Measurements from ENCODE around the gene GATA3. TPM values are rescaled to one million over a fixed set of nuclear protein-coding genes. Genes with fewer than 3 reads are reported as not detected.

GATA3 gene
- total RNA-seq, 3 donors from 2014 or later (not counting 1 experiment from before 2014, with no cell fraction given) = 50.3 to 92.2 (median 68.8) TPM

DNA sequence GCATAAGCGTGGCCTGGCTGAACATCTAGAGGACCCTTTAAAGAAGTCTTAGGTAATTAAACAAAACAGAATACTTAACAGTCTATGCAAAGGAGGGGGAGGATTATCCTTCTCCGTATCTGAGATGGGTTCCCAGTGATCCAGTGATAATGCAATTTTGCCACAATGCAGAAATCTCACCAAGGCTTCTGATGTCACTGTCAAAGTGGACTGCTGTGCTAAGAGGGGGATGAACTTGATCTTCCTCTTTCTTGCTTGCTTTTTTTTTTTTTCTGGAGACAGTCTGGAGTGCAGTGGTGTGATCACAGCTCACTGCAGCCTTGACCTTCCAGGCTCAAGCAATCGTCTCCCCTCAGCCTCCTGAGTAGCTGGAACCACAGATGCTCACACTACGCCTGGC is 30.8 kb downstream of the GATA3 start:
- no peak overlapping the region for H3K4me3 Mint-ChIP-seq
- no peaks in the 10 kb centered on the region for H3K9me3 Mint-ChIP-seq
- no peak overlapping the region for H3K27ac Mint-ChIP-seq
- peaks cover 28% of the 10 kb centered on the region for H3K4me1 ChIP-seq (ENCODE audit: control insufficient read depth, insufficient read depth, low read length)
- no peaks in the 10 kb centered on the region for H3K9me3 ChIP-seq (ENCODE audit: control insufficient read depth, insufficient read depth, low read length)
- H3K36me3 Mint-ChIP-seq = no peaks in the 10 kb centered on the region
- TF ChIP-seq, protein P1, sequence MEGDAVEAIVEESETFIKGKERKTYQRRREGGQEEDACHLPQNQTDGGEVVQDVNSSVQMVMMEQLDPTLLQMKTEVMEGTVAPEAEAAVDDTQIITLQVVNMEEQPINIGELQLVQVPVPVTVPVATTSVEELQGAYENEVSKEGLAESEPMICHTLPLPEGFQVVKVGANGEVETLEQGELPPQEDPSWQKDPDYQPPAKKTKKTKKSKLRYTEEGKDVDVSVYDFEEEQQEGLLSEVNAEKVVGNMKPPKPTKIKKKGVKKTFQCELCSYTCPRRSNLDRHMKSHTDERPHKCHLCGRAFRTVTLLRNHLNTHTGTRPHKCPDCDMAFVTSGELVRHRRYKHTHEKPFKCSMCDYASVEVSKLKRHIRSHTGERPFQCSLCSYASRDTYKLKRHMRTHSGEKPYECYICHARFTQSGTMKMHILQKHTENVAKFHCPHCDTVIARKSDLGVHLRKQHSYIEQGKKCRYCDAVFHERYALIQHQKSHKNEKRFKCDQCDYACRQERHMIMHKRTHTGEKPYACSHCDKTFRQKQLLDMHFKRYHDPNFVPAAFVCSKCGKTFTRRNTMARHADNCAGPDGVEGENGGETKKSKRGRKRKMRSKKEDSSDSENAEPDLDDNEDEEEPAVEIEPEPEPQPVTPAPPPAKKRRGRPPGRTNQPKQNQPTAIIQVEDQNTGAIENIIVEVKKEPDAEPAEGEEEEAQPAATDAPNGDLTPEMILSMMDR (IDR thresholded peaks at IDR 0.05) = no peak
- DNase-seq (no peak), ATAC-seq (no peak)
- intact Hi-C loops (cut with micrococcal nuclease) = no loop called here
- H3K4me3 ChIP-seq (ENCODE audit: low read length) = no peak overlapping the region
- H3K36me3 ChIP-seq (ENCODE audit: control insufficient read depth, insufficient read depth, low read length) = peaks cover 3% of the 10 kb centered on the region
- peaks cover 6 to 13% of the 10 kb centered on the region in 2 donors for H3K4me1 Mint-ChIP-seq
- no peaks in the 10 kb centered on the region for H3K27me3 Mint-ChIP-seq (ENCODE audit: low read depth in 2 of 2)
- no peak overlapping the region for H3K27ac ChIP-seq (ENCODE audit: low read length)
- H3K27me3 ChIP-seq (ENCODE audit: control insufficient read depth, insufficient read depth, low read length) = no peaks in the 10 kb centered on the region
- 85% methylated on average over 4 of the region's 4 CpGs for WGBS (ENCODE audit: insufficient coverage)

DNA sequence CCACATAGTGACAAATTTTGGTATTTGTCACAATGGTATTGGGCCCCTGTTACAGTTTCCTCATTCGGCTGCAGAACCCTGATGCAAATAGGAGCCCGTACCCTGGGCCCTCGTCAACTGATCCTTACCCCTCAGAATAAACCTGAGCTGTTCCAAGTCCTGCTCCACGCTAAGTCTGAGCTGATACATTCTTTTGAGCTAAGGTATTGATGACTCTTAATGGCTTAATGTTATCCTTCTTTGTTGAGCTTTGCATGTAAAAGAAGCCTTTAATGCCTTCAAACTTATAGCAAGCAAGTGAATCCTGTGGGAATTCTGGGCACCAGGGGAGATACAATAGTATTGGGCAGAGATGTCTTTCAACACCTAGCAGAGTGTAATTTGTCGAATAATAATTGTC is 31.8 kb downstream of the GATA3 start:
- no peaks in the 10 kb centered on the region for H3K27me3 ChIP-seq (ENCODE audit: control insufficient read depth, insufficient read depth, low read length)
- no peaks in the 10 kb centered on the region for H3K27me3 Mint-ChIP-seq (ENCODE audit: low read depth in 2 of 2)
- no peak overlapping the region for H3K4me3 ChIP-seq (ENCODE audit: low read length)
- H3K9me3 ChIP-seq (ENCODE audit: control insufficient read depth, insufficient read depth, low read length) = no peaks in the 10 kb centered on the region
- no peak overlapping the region for H3K4me3 Mint-ChIP-seq
- peaks cover 28% of the 10 kb centered on the region for H3K4me1 ChIP-seq (ENCODE audit: control insufficient read depth, insufficient read depth, low read length)
- WGBS (ENCODE audit: insufficient coverage) = 89% methylated on average over 4 of the region's 5 CpGs
- ATAC-seq (no peak), DNase-seq (no peak)
- H3K36me3 ChIP-seq (ENCODE audit: control insufficient read depth, insufficient read depth, low read length) = no peaks in the 10 kb centered on the region
- intact Hi-C loops (cut with micrococcal nuclease) = no loop called here
- peak overlapping the region in 1 of 2 donors; percentile 43 for H3K27ac Mint-ChIP-seq
- H3K36me3 Mint-ChIP-seq = no peaks in the 10 kb centered on the region
- no peaks in the 10 kb centered on the region for H3K9me3 Mint-ChIP-seq
- TF ChIP-seq, protein P1 (IDR thresholded peaks at IDR 0.05) = no peak
- no peak overlapping the region for H3K27ac ChIP-seq (ENCODE audit: low read length)
- H3K4me1 Mint-ChIP-seq = peaks cover 12 to 13% of the 10 kb centered on the region in 2 donors

DNA sequence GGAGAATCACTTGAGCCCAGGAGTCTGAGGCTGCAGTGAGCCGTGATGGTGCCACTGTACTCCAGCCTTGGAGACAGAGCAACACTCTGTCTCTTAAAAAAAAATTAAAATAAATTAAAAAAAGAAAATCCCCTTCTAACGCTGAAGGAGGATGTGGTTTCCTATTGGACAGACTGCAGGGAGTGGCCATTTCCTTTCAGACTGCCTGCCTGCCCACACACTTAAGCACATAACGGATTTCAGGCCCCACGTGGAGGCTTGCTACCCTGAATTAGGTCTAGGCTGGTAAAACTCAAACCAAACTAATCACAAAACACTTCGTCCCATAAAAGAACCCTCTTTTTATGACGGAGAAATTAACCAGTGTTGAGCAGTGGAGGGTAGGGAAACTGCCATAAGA is 34.0 kb downstream of the GATA3 start:
- Mint-ChIP-seq H3K36me3 (no peaks in the 10 kb centered on the region), H3K4me3 (peak overlapping the region; percentile 60), H3K27ac (peak overlapping the region; percentile 66 to 76), H3K9me3 (no peaks in the 10 kb centered on the region), H3K4me1 (peaks cover 12 to 13% of the 10 kb centered on the region in 2 donors), H3K27me3 (ENCODE audit: low read depth in 2 of 2) (no peaks in the 10 kb centered on the region)
- WGBS (ENCODE audit: insufficient coverage) = 5% methylated on average over 4 of the region's 6 CpGs
- Histone ChIP-seq H3K27me3 (ENCODE audit: control insufficient read depth, insufficient read depth, low read length) (no peaks in the 10 kb centered on the region), H3K4me3 (ENCODE audit: low read length) (no peak overlapping the region), H3K4me1 (ENCODE audit: control insufficient read depth, insufficient read depth, low read length) (peaks cover 28% of the 10 kb centered on the region), H3K36me3 (ENCODE audit: control insufficient read depth, insufficient read depth, low read length) (no peaks in the 10 kb centered on the region), H3K9me3 (ENCODE audit: control insufficient read depth, insufficient read depth, low read length) (no peaks in the 10 kb centered on the region), H3K27ac (ENCODE audit: low read length) (peak overlapping the region; percentile 71)
- intact Hi-C loops (cut with micrococcal nuclease) = no loop called here
- DNase-seq (peak in 1 of 2 donors; percentile 78), ATAC-seq (peak; percentile 91 to 99 (median 97))
- TF ChIP-seq, protein P1 (IDR thresholded peaks at IDR 0.05) = no peak

DNA sequence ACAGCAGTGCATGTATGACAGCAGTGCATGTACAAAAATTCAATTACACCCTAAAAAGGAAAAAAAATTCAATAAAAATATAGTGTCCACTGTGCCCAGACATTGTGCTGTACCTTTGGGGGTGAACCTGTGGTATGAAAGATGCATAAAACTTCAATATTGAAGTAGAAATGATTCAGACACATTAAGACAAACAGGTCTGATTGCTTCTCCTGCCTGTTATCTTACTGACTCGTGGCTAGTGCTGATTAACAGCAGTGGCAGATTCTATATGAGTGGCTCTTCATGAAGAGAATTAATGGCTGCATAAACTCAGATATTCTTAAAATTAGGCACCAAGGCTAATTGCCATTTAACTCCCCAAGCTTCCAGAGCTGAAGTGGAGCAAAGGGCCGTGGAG is 37.9 kb downstream of the GATA3 start:
- Mint-ChIP-seq H3K4me3 (no peak overlapping the region), H3K27ac (peak overlapping the region in 1 of 2 donors; percentile 13), H3K27me3 (ENCODE audit: low read depth in 2 of 2) (no peaks in the 10 kb centered on the region), H3K4me1 (peaks cover 22 to 26% of the 10 kb centered on the region in 2 donors), H3K36me3 (no peaks in the 10 kb centered on the region), H3K9me3 (no peaks in the 10 kb centered on the region)
- peaks cover 36% of the 10 kb centered on the region for H3K4me1 ChIP-seq (ENCODE audit: control insufficient read depth, insufficient read depth, low read length)
- H3K27ac ChIP-seq (ENCODE audit: low read length) = no peak overlapping the region
- intact Hi-C loops (cut with micrococcal nuclease) = no loop called here
- no peak for ATAC-seq
- H3K27me3 ChIP-seq (ENCODE audit: control insufficient read depth, insufficient read depth, low read length) = no peaks in the 10 kb centered on the region
- no peak overlapping the region for H3K4me3 ChIP-seq (ENCODE audit: low read length)
- H3K36me3 ChIP-seq (ENCODE audit: control insufficient read depth, insufficient read depth, low read length) = no peaks in the 10 kb centered on the region
- TF ChIP-seq, protein P1 (IDR thresholded peaks at IDR 0.05) = no peak
- no peak for DNase-seq
- H3K9me3 ChIP-seq (ENCODE audit: control insufficient read depth, insufficient read depth, low read length) = no peaks in the 10 kb centered on the region
- WGBS (ENCODE audit: insufficient coverage) = 89% methylated on average over 2 of the region's 2 CpGs

Data from natural killer cell (primary cell).